ENCODE data around the gene LYPLAL1.
"Not testable (repeated sequence)": the region's sequence is repeated elsewhere in the genome, so short reads cannot be mapped to it uniquely, and the experiment has no call there.

The LYPLAL1 gene

GRCh38 chr1:219161371-219161770 is 12.3 kb upstream of the LYPLAL1 start:
- DNase-seq: no peak

DNA sequence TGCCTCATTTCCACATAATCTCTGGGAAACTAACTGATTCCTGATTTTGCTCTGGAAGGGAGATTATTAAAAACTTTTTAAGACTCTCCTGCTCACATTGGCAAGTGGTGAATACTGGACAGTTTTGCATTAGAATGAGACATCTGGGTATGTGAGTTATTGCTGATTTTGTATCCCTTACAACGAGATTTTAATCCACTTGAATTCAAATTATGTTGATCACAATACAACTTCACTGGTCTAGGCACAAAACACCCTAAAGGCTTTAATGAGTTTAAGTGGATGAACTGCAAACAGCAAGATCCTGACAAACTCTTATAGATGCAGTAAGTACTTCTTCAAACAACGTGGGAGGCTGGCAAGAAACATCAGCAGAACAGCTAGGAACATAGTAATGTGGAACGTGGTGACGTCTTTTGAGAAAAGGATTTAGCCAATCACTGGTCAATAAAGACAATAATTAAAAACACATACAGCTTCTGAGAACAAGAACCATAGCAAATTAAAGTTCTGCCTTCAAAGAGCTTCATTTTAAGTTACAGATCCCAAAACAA is 10.2 kb upstream of the LYPLAL1 start:
- no peak for DNase-seq

GRCh38 chr1:219171192-219171935 is 2.3 kb upstream of the LYPLAL1 start:
- no peak for DNase-seq

- DNase-seq: no peak
Observed at GRCh38 chr1:219172821-219173220, 857 bp upstream of the LYPLAL1 start.

DNA sequence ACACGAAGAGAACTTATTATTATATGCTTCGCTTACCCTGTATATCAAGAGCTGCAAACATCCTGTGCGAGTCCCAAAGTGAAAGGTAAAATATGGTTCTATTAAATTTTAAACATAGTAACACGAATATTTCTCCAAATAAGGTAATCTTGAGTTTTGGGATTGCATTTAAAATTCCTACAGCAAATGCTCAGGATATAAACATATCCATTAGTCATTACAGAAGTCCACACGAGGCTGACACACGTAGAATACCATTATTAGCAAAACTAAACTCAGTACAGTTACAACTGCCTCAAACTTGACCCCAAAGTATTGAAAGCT is 282 bp upstream of the LYPLAL1 start:
- DNase-seq: no peak

DNA sequence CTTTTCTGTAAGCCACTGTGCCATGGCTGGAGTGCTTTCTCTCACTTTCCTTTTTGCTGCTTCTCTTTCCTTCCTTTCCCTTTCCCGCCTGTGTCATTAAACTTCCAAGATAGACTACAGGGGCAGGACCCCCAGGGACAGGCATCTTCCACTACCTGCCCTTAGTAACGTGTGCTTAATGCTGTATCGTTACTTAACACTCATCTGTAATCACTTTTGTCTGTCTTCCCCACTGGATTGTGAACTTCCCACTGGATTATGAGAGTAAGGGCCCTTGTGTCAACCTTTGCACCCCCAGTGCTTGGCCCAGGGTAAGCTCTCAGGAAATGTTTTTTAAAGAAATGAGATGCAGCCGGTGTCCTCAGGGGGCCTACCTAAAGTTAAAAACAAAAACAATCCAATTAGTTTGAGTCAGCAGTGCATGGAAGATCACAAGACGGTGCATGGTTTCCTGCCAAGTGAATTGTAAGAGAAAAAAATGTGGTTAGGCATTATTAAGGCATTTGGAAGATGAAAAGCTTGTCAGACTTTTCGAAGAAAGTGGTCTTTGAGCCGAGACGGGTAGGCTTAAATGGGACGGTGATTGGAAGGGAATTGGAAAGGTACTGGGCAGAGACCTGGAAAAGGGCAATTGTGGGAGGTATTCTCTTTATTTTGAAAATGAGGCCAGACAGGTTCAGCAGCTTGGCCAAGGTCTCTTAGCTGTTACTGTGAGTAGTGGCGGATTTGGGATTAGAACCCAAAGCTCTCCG is 958 bp downstream of the LYPLAL1 start:
- peak in 7 of 56 donors; percentile 1 to 19 (median 5) for DNase-seq

DNA sequence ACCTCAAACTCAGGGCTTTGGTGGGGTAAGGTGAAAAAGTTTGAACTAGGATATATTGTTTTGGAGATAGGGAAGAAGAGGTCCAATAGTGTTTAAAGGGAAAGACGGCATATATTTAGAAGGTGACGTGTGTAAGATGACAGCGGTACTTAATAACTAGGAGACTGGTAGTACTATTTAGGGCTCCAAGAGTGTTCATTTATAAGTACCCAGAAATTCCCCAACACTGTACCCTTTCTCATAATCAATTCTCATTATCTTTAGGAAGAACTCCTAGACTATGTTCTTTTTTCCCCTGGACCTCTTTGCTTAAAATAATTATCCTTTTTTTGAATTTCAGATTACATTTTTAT is 1.5 kb downstream of the LYPLAL1 start:
- DNase-seq: no peak

- no peak for DNase-seq
Observed at GRCh38 chr1:219176168-219176567, 2.5 kb downstream of the LYPLAL1 start.

DNA sequence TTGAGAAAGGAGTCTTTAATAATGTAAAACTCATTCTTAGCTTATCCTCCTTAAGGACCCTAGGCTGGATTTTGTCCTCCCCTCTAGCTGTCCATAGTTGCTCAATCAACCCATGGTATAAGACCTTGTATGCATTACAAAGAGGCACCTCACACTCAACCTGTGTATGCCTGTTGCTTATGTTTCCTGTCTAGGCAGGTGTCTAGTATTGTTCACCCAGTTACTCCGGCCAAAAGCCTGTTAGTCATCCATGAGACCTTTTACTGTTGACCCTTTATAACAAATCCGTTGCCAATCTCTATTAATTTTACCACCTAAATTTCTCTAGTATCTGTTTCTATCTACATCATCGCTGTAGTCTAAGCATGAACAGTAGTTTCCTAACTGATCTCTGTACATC is 3.7 kb downstream of the LYPLAL1 start:
- DNase-seq: no peak

GRCh38 chr1:219177940-219178339 is 4.3 kb downstream of the LYPLAL1 start:
- DNase-seq: no peak

GRCh38 chr1:219179293-219179692 is 5.6 kb downstream of the LYPLAL1 start:
- no peak for DNase-seq

- no peak for DNase-seq
Observed at GRCh38 chr1:219184337-219184736, 10.7 kb downstream of the LYPLAL1 start.

DNA sequence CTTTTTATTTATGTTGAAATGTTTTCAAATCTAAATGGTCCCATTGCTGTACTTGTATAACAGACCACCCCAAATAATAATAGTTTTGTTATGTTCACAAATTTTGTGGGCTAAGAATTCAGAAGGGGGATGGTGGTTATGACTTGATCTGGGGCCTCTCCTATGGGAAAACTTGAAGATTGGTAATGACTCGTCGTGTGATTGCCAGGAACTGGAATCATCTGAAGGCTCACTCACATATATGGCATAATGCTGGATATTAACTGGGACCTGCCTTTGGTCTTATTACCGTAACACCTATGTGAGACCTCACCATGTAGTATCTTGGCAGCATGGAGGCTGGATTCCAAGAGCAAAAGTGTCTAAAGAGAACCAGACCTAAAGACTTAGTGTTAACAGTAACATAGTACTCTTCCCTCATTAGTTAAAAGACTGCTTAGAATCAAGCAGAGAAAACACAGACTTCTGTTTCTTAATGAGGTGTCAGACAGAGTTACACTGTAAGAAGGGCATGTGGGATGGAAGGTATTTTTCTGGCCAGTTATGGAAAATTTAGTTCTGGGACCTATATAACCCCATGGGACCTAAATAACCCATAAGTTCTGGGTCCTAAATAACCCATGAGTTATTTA is 11.9 kb downstream of the LYPLAL1 start:
- DNase-seq: no peak

GRCh38 chr1:219188331-219188803 is 14.7 kb downstream of the LYPLAL1 start:
- no peak for DNase-seq

DNA sequence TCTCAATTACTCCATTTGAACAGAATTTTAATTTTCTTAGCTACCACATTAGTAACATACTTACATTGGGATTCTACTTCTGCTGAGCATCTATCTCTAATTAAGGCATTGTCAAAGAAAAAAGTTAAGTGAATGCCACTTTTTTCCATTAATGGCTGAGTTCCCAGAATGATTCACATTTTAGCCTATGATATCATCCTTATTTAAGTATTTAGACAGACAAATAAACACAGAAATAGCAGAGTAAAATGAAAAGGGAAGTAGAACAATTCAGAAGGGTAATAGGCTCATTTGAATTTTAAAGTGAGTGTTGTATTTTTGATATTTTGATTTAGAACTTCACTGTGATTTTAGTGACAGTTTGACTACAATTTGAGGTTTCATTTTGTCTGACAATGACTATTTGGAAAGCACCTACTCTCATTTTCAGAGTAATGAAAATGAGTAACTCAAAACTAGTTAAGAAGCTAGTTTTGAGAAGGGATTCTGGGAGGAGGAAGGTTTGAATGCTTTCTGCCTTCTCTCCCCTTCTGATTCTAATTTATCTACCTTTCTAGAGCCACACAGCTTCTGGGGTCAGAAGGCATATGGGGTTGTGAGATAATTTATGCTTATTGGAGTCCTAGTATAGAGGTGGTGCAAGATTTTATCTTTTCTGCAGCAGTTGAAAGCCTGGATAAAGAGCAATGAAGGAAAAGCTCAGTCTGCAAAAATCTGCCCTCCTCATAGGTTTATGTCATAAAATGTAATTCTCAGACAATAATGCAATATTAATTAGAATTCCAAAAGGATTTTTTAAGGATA is 15.5 kb downstream of the LYPLAL1 start:
- no peak for DNase-seq

DNA sequence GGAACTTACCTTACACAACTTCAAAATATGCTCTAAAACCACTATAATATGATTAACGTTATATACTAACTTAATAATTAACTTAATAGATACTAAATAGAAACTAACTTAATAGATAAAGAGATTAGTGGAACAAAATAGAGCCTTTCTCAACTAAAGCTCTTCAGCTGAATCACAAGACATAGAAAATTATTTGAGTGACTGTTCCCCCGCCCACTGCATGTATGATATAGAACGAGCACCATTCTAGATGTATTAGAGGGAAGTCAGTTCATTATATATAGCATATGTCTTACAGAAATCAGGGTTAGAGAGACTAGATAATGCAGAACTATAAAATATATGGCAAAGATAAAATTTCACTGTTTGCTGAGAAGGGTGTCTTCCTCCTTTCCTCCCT is 16.3 kb downstream of the LYPLAL1 start:
- no peak for DNase-seq

- no peak for DNase-seq
Observed at GRCh38 chr1:219190605-219191004, 16.9 kb downstream of the LYPLAL1 start.

DNA sequence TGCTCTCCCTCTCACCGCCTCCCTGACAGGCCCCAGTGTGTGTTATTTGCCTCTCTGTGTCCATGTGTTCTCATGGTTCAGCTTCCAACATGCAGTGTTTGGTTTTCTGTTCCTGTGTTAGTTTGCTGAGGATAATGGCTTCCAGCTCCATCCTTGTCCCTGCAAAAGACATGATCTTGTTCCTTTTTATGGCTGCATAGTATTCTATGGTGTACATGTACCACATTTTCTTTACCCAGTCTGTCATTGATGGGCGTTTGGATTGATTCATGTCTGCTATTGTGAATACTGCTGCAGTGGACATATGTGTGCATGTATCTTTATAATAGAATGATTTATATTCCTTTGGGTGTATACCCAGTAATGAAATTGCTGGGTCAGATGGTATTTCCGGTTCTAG is 22.2 kb downstream of the LYPLAL1 start:
- DNase-seq: not testable (repeated sequence)

DNA sequence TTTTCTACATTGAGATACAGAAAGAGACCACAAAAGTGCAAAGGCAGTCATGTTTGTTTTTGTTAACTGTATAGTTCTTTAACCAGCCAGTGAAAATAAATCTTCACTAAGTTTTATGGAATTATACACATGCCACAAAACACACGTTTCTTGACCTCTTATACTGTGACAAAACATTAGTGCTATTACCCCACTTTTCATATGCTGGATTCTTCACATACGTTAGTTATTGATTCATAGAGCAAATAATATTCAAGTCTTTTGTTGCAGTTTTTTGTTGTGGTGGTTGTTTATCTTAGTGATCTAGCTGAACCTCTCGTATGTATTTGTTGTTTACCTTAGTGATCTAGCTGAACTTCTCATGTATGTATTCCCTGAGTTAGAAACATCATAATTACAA is 28.0 kb downstream of the LYPLAL1 start:
- DNase-seq: no peak

DNA sequence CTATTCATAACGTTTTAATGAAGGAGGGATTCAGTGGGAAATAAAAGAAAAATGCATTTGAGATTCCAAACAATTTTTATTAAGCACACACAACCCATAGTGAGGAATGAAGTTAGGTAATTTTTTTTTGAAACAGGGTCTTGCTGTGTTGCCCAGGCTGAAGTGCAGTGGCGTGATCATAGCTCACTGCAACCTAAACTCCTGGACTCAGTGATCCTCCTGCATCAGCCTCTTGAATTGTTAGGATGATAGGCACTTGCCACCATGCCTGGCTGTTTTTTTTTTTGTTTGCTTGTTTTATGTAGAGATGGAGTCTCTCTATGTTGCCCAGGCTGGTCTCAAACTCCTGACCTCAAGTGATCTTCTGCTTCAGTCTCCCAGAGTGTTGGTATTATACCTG is 28.9 kb downstream of the LYPLAL1 start:
- no peak for DNase-seq

- DNase-seq: no peak
Observed at GRCh38 chr1:219206350-219206749, 32.7 kb downstream of the LYPLAL1 start.

GRCh38 chr1:219209578-219209977 is 35.9 kb downstream of the LYPLAL1 start:
- DNase-seq: no peak
